Neural cell (in vitro differentiated cells): ENCODE results near the gene BRIP1. TPM values are rescaled to one million over a fixed set of nuclear protein-coding genes. Genes with fewer than 3 reads are reported as not detected.

Experiments
- H2AFZ ChIP-seq: fragments of 200-600, 300-800 bp; sonication (generic), shearing (Covaris generic); 2 replicates; pipeline ENCODE4 v1.6.0; 2014; ENCODE audit warnings: low read depth, mild to moderate bottlenecking, antibody characterized with exemption, low read length, moderate library complexity
- H3F3A ChIP-seq: fragments of 200-600 bp; shearing (Covaris generic); 2 replicates; pipeline ENCODE4 v1.6.1; 2016; ENCODE audit warnings: mild to moderate bottlenecking, moderate library complexity, mixed read lengths, antibody characterized with exemption, low read length; ENCODE audit not compliant: insufficient read depth, poor library complexity, severe bottlenecking
- H3K27ac ChIP-seq: fragments of 200-600, 300-800 bp; sonication (generic), shearing (Covaris generic); 2 replicates; pipeline ENCODE4 v1.5.1; 2014; ENCODE audit warnings: mild to moderate bottlenecking, low read length, moderate library complexity
- H3K27me3 ChIP-seq: fragments of 300-800, 200-600 bp; sonication (generic), shearing (Covaris generic); 2 replicates; pipeline ENCODE4 v1.6.0; 2014; ENCODE audit warnings: mild to moderate bottlenecking, low read depth, low read length, moderate library complexity; ENCODE audit not compliant: insufficient read depth
- H3K36me3 ChIP-seq: fragments of 300-800, 200-600 bp; sonication (generic), shearing (Covaris generic); 2 replicates; pipeline ENCODE4 v1.5.1; 2014; ENCODE audit warnings: mild to moderate bottlenecking, antibody characterized with exemption, low read length, moderate library complexity; ENCODE audit not compliant: insufficient read depth
- H3K4me2 ChIP-seq: fragments of 300-800, 200-600 bp; sonication (generic), shearing (Covaris generic); 2 replicates; pipeline ENCODE4 v1.6.0; 2014; ENCODE audit warnings: mild to moderate bottlenecking, low read length
- H3K4me3 ChIP-seq: fragments of 300-800, 200-600 bp; sonication (generic), shearing (Covaris generic); 2 replicates; pipeline ENCODE4 v1.5.1; 2014; ENCODE audit warnings: mild to moderate bottlenecking, low read length, moderate library complexity
- H3K79me2 ChIP-seq: fragments of 200-600 bp; shearing (Covaris generic); replicated peaks from 2 replicates; pipeline ENCODE4 v1.6.0; 2014; ENCODE audit warnings: mild to moderate bottlenecking, low read length, moderate library complexity; ENCODE audit not compliant: insufficient read depth
- H3K9ac ChIP-seq: fragments of 300-800, 200-600 bp; sonication (generic), shearing (Covaris generic); 2 replicates; pipeline ENCODE4 v1.6.1; 2016; ENCODE audit warnings: mild to moderate bottlenecking, low read length, mixed read lengths
- H3K9me2 ChIP-seq: fragments of 200-600 bp; shearing (Covaris generic); 2 replicates; pipeline ENCODE4 v1.6.1; 2016; ENCODE audit warnings: mild to moderate bottlenecking, low read length, mixed read lengths; ENCODE audit not compliant: insufficient read depth
- H3K9me3 ChIP-seq: fragments of 200-600, 300-800 bp; sonication (generic), shearing (Covaris generic); 2 replicates; pipeline ENCODE4 v1.6.1; 2016; ENCODE audit warnings: mild to moderate bottlenecking, mixed run types, low read length, moderate library complexity, mixed read lengths
- H4K20me1 ChIP-seq: fragments of 200-600 bp; shearing (Covaris generic); 2 replicates; pipeline ENCODE4 v1.6.1; 2016; ENCODE audit warnings: mild to moderate bottlenecking, mixed run types; ENCODE audit not compliant: insufficient read depth
- CTCF ChIP-seq: fragments of 450-650 bp; IDR thresholded peaks from 2 replicates; pipeline ENCODE4 v1.5.1; 2014; ENCODE audit warnings: antibody characterized with exemption, mild to moderate bottlenecking, moderate library complexity; ENCODE audit not compliant: poor library complexity, severe bottlenecking
- EP300 ChIP-seq: fragments of 450-650 bp; conservative IDR thresholded peaks from 2 replicates; pipeline ENCODE4 v1.6.1; 2014; ENCODE audit warnings: antibody characterized with exemption, mild to moderate bottlenecking, moderate library complexity; ENCODE audit not compliant: poor library complexity, severe bottlenecking
- EZH2 ChIP-seq: fragments of 200-600, 300-800 bp; shearing (Covaris generic), sonication (generic); IDR thresholded peaks from 2 replicates; pipeline ENCODE4 v1.6.1; 2014; ENCODE audit warnings: antibody characterized with exemption, low read length, borderline replicate concordance, mild to moderate bottlenecking; ENCODE audit not compliant: insufficient read depth, poor library complexity, severe bottlenecking
- MXI1 ChIP-seq: fragments of 450-650 bp; conservative IDR thresholded peaks from 2 replicates; pipeline ENCODE4 v1.6.1; 2014; ENCODE audit warnings: antibody characterized with exemption, mild to moderate bottlenecking; ENCODE audit not compliant: poor library complexity, severe bottlenecking
- POLR2AphosphoS5 ChIP-seq: IDR thresholded peaks from 2 replicates; pipeline ENCODE4 v1.6.1; 2012
- RAD21 ChIP-seq: fragments of 450-650 bp; conservative IDR thresholded peaks from 2 replicates; pipeline ENCODE4 v1.6.1; 2014; ENCODE audit warnings: antibody characterized with exemption, mild to moderate bottlenecking, moderate library complexity
- SMC3 ChIP-seq: fragments of 450-650 bp; conservative IDR thresholded peaks from 2 replicates; pipeline ENCODE4 v1.6.1; 2014; ENCODE audit warnings: antibody characterized with exemption, mild to moderate bottlenecking, moderate library complexity; ENCODE audit not compliant: poor library complexity
- TAF1 ChIP-seq: IDR thresholded peaks from 2 replicates; pipeline ENCODE4 v1.6.1; 2012; ENCODE audit warnings: low read depth
- polyA plus RNA-seq: library from polyadenylated mRNA; depleted of rRNA; stranded (reverse); fragments of >200 nt; gene quantifications from 2 replicates; pipeline ENCODE4 v1.2.3, GENCODE V29; 2014
- TF ChIP-seq, protein P1 (sequence below): IDR thresholded peaks from 2 replicates; pipeline ENCODE4 v1.6.1; 2012; ENCODE audit warnings: borderline replicate concordance

The BRIP1 gene
- polyA plus RNA-seq, 1 donor from 2014 or later = 0.47 TPM

DNA sequence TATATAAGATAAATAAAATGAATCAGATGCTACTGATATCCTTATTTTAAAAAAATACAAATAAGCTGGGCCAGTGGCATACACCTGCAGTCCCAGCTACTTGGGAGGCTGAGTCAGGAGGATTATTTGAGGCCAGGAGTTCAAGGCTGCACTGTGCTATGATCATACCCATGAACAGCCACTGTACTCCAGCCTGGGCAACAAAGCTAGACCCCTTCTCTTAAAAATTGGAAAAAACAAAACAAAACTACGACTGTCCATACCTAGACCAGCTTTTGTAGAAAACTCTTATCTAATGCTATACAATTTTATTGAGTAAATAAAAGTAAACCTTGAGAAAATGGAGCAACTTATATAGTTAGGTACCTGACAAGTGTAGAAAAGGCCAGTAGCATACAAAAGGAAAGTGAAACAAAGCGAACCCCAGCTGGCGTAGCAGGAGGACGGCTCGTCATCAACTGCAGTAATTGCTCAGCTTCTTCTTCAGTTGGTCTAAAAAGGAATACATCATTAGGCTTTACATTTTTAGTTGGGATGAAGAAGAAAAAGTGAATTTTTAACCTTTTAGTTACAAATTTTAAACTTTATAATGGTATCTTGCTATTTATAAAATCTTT lies 40.9 kb upstream of the BRIP1 start:
- H2AFZ ChIP-seq = no peak overlapping the region
- TF ChIP-seq SMC3 = no peak
- TF ChIP-seq RAD21 = no peak
- TF ChIP-seq TAF1 = no peak
- no peak for TF ChIP-seq CTCF
- no peak for TF ChIP-seq EP300
- no peak for TF ChIP-seq EZH2
- TF ChIP-seq MXI1 = no peak
- TF ChIP-seq, protein P1, sequence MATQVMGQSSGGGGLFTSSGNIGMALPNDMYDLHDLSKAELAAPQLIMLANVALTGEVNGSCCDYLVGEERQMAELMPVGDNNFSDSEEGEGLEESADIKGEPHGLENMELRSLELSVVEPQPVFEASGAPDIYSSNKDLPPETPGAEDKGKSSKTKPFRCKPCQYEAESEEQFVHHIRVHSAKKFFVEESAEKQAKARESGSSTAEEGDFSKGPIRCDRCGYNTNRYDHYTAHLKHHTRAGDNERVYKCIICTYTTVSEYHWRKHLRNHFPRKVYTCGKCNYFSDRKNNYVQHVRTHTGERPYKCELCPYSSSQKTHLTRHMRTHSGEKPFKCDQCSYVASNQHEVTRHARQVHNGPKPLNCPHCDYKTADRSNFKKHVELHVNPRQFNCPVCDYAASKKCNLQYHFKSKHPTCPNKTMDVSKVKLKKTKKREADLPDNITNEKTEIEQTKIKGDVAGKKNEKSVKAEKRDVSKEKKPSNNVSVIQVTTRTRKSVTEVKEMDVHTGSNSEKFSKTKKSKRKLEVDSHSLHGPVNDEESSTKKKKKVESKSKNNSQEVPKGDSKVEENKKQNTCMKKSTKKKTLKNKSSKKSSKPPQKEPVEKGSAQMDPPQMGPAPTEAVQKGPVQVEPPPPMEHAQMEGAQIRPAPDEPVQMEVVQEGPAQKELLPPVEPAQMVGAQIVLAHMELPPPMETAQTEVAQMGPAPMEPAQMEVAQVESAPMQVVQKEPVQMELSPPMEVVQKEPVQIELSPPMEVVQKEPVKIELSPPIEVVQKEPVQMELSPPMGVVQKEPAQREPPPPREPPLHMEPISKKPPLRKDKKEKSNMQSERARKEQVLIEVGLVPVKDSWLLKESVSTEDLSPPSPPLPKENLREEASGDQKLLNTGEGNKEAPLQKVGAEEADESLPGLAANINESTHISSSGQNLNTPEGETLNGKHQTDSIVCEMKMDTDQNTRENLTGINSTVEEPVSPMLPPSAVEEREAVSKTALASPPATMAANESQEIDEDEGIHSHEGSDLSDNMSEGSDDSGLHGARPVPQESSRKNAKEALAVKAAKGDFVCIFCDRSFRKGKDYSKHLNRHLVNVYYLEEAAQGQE = no peak
- no peak for TF ChIP-seq POLR2AphosphoS5
- no peak overlapping the region for H3K9ac ChIP-seq

DNA sequence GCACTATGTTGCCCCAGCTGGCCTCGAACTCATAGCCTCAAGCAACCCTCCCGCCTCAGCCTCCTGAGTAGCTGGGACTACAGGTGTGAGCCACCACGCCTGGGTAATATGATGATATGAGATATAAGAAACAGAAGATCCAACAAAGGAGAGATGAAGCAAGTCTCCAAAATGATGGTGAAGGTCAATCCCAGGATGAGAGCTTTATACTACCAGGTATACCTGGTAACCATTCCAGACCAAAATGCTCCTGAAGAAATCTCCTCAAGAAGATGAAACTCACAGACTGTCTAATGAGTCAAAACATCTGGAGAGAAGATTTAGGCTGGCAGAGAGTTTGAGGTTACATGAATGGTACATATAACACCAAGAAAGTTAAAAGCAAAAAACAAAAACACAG lies 39.9 kb upstream of the BRIP1 start:
- H3K27me3 ChIP-seq = no peaks in the 10 kb centered on the region
- H3K4me2 ChIP-seq = no peak overlapping the region
- H3F3A ChIP-seq = no peaks in the 10 kb centered on the region
- no peaks in the 10 kb centered on the region for H3K36me3 ChIP-seq
- no peaks in the 10 kb centered on the region for H3K9me3 ChIP-seq
- TF ChIP-seq TAF1 (no peak), EP300 (no peak), MXI1 (no peak), CTCF (no peak), SMC3 (no peak), RAD21 (no peak), POLR2AphosphoS5 (no peak), EZH2 (no peak)
- TF ChIP-seq, protein P1 = no peak
- H3K27ac ChIP-seq = no peak overlapping the region
- no peaks in the 10 kb centered on the region for H3K79me2 ChIP-seq
- H3K9ac ChIP-seq = no peak overlapping the region
- H4K20me1 ChIP-seq = no peaks in the 10 kb centered on the region
- H2AFZ ChIP-seq = no peak overlapping the region
- H3K4me3 ChIP-seq = no peak overlapping the region
- no peaks in the 10 kb centered on the region for H3K9me2 ChIP-seq

More for the DNA sequence above, 40.9 kb upstream of the BRIP1 start:
- Histone ChIP-seq H3K4me3 (no peak overlapping the region), H3K9me2 (no peaks in the 10 kb centered on the region), H3K4me2 (no peak overlapping the region), H3K27ac (no peak overlapping the region), H3K36me3 (no peaks in the 10 kb centered on the region), H3K79me2 (no peaks in the 10 kb centered on the region), H3F3A (no peaks in the 10 kb centered on the region), H4K20me1 (no peaks in the 10 kb centered on the region), H3K9me3 (no peaks in the 10 kb centered on the region), H3K27me3 (no peaks in the 10 kb centered on the region)
